ENCODE data around the gene BAIAP2. TPM values are rescaled to one million over a fixed set of nuclear protein-coding genes. Genes with fewer than 3 reads are reported as not detected.

The BAIAP2 gene
- total and polyA plus RNA-seq, 8 donors: 21.1 to 263 (median 56.3) TPM

DNA sequence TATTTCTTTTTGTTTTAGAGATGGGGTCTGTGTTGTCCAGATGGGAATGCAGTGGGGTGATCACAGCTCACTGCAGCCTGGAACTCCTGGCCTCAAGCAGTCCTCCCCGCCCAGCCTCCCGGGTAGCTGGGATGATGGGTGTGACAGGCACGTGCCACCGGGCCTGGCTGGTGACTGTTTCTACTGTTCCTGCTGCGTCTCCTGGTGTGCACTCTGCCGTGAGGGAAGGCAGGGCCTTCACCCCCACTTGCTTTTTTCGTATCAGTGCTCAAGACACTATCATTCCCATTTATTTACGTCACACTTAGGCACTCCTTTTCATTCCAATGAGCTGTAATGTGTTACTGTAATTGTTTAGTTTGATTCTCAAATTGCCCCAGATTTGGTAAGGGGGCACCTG lies 105.1 kb downstream of the BAIAP2 start:
- intact Hi-C loops (cut with DNase I; ENCODE audit: low total_unique reads): loop anchor here (10.0 kb wide), 1 partner anchor 95 kb away; the partner anchor contains the start of genes NDUFAF8 and TEPSIN
- WGBS, 5 donors: 50 to 74% (median 58%) methylated on average over 8 of the region's 8 CpGs

DNA sequence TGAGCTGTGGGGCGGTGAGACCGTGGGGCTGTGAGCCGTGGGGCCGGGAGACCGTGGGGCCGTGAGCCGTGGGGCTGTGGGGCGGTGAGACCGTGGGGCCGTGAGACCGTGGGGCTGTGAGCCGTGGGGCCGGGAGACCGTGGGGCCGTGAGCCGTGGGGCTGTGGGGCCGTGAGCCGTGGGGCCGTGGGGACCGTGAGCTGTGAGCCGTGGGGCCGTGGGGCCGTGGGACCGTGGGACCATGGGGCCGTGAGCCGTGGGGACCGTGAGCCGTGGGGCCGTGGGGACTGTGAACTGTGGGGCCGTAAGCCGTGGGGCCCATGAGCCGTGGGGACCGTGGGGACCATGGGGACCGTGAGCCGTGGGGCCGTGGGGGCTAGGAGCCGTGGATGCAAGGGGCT lies 105.7 kb downstream of the BAIAP2 start:
- no peaks in the 10 kb centered on the region for H3K9me3 ChIP-seq
- H3K27me3 ChIP-seq: no peaks in the 10 kb centered on the region
- no peak for TF ChIP-seq POLR2AphosphoS5 (IDR thresholded peaks at IDR 0.05)
- no peak for TF ChIP-seq CTCF (IDR thresholded peaks at IDR 0.05)
- TF ChIP-seq POLR2A (IDR thresholded peaks at IDR 0.05): no peak
- no peak for TF ChIP-seq EP300 (IDR thresholded peaks at IDR 0.05)
- H3K36me3 ChIP-seq: no peaks in the 10 kb centered on the region
- WGBS, 5 donors: 91 to 94% (median 94%) methylated on average over 22 to 37 of the region's 37 CpGs
- H3K4me3 ChIP-seq: no peak overlapping the region
- no peak overlapping the region for H3K27ac ChIP-seq
- intact Hi-C loops (cut with DNase I; ENCODE audit: low total_unique reads): loop anchor here (10.0 kb wide), 1 partner anchor 94 kb away; the partner anchor contains the start of genes NDUFAF8 and TEPSIN
- H3K4me1 ChIP-seq: peaks cover 11 to 18% (median 11%) of the 10 kb centered on the region in 4 donors
- DNase-seq: no peak

More for the DNA sequence above, 105.1 kb downstream of the BAIAP2 start:
- Histone ChIP-seq H3K4me1 (peaks cover 11 to 18% (median 11%) of the 10 kb centered on the region in 4 donors), H3K27ac (no peak overlapping the region), H3K36me3 (no peaks in the 10 kb centered on the region), H3K4me3 (no peak overlapping the region), H3K27me3 (no peaks in the 10 kb centered on the region), H3K9me3 (no peaks in the 10 kb centered on the region)
- TF ChIP-seq CTCF (IDR thresholded peaks at IDR 0.05) (no peak), POLR2A (IDR thresholded peaks at IDR 0.05) (no peak), POLR2AphosphoS5 (IDR thresholded peaks at IDR 0.05) (no peak), EP300 (IDR thresholded peaks at IDR 0.05) (no peak)
- DNase-seq: no peak

DNA sequence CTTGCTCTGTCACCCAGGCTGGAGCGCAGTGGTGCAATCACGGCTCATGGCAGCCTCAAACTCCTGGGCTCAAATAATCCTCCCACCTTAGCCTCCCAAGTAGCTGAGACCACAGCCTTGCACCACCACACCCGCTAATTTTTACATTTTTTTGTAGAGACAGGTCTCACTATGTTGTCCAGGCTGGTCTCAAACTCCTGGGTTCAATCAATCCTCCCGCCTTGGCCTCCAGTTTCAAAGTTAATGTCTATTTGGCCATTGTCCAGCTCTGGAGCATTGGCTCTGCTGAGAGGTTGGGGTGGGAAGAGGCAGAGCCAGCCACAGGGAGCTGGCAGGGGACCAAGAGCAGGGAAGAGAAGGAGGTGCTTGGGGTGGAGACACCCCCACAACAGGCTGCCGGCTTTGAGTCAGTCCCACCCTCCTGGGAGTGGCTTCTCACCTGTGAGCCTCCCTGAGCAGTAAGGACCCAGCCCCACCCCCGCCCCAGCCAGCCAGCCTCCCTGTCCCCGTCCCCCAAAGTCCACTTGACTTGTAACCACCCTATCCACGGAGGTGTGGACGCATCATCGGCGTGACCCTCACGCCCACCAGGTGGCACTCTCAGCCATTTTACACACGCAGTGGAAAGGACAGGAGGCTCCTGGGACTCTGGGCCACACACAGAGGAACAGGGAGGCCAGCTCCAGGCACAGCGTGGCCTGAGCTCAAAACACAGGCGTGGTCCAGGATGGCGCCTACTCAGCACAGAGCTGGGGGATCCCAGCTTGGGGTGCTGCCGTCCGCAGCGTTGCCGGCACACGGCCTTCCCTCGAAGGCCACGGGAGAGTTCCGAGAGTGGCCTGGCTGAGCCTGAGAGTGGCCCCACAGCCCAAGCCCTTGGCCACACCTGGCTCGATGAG lies 107.6 kb downstream of the BAIAP2 start:
- 29 to 36% (median 34%) methylated on average over 13 to 25 of the region's 25 CpGs for WGBS, 5 donors
- no peak overlapping the region for H3K4me3 ChIP-seq
- peak in 5 of 7 experiments; percentile 44 to 75 (median 60) for TF ChIP-seq CTCF (IDR thresholded peaks at IDR 0.05)
- no peak for TF ChIP-seq EP300 (IDR thresholded peaks at IDR 0.05)
- peak in 1 of 3 donors; percentile 57 for TF ChIP-seq POLR2AphosphoS5 (IDR thresholded peaks at IDR 0.05)
- TF ChIP-seq POLR2A (IDR thresholded peaks at IDR 0.05): no peak

DNA sequence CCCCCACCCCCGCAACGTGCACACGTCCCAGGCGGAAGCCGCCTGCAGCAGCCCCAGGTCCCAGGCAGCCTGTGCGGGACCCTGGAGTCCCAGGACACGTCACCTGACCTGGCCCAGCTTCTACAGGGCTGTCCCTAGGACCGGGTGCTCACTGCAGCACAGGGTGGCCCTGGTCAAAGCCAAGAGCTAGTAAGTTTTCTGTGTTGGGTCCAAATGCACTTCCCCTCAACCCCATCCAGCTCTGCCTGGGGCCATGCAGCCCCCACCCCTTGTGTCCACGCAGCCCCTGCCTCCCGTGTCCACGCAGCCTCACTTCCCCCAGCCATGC lies 108.2 kb downstream of the BAIAP2 start:
- peak overlapping the region in 2 of 5 donors; percentile 15 to 58 for H3K27ac ChIP-seq
- DNase-seq: no peak
- no peak overlapping the region for H3K4me3 ChIP-seq
- no peaks in the 10 kb centered on the region for H3K36me3 ChIP-seq
- WGBS, 5 donors: 36 to 67% (median 56%) methylated on average over 3 to 11 of the region's 11 CpGs
- H3K27me3 ChIP-seq: no peaks in the 10 kb centered on the region
- TF ChIP-seq POLR2AphosphoS5 (IDR thresholded peaks at IDR 0.05): no peak
- TF ChIP-seq EP300 (IDR thresholded peaks at IDR 0.05): no peak
- TF ChIP-seq CTCF (IDR thresholded peaks at IDR 0.05): no peak
- TF ChIP-seq POLR2A (IDR thresholded peaks at IDR 0.05): no peak
- no peaks in the 10 kb centered on the region for H3K9me3 ChIP-seq
- intact Hi-C loops (cut with DNase I; ENCODE audit: low total_unique reads): loop anchor here (10.0 kb wide), 1 partner anchor 92 kb away; the partner anchor contains the start of genes NDUFAF8 and TEPSIN
- H3K4me1 ChIP-seq: peaks cover 11 to 18% (median 11%) of the 10 kb centered on the region in 4 donors

More for the DNA sequence above, 107.6 kb downstream of the BAIAP2 start:
- H3K27ac ChIP-seq: peak overlapping the region in 2 of 5 donors; percentile 15 to 58
- H3K4me1 ChIP-seq: peaks cover 11 to 18% (median 11%) of the 10 kb centered on the region in 4 donors
- peak; percentile 87 to 94 for DNase-seq
- H3K9me3 ChIP-seq: no peaks in the 10 kb centered on the region
- intact Hi-C loops (cut with DNase I; ENCODE audit: low total_unique reads): loop anchor here (10.0 kb wide), 1 partner anchor 92 kb away; the partner anchor contains the start of genes NDUFAF8 and TEPSIN
- H3K27me3 ChIP-seq: no peaks in the 10 kb centered on the region
- no peaks in the 10 kb centered on the region for H3K36me3 ChIP-seq
